Measurements from ENCODE around the gene SFR1.

DNA sequence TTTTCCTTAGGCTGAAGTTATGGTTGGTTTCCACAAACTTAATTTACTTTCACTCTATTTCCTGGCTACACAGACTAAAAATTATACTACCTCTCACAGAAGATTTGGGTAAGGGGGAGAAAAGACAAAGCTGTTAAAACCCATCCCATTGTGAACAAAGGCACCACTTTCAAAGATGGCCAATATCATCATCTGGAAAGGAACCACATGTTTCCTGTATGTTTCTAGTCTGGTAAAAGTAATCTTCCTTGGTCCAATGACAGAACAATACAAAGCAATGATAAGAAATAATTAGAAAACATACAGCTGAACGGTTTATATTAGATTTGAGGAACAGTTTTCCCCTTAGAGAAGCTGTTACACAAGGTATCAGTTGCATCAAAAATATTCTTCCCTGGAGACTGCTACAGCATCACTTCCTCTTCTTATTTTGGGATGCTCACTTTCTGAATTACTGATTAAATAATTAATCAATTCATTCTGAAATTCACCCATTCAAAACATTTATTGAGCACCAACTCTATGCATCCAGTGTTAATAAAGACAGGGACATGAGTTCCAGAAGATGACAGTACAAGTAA is 8.5 kb upstream of the SFR1 start:
- TF ChIP-seq POLR2AphosphoS5 (IDR thresholded peaks at IDR 0.05; ENCODE audit: insufficient read depth in 1 of 2, low read depth in 1 of 2), result no peak
- TF ChIP-seq, protein P1, sequence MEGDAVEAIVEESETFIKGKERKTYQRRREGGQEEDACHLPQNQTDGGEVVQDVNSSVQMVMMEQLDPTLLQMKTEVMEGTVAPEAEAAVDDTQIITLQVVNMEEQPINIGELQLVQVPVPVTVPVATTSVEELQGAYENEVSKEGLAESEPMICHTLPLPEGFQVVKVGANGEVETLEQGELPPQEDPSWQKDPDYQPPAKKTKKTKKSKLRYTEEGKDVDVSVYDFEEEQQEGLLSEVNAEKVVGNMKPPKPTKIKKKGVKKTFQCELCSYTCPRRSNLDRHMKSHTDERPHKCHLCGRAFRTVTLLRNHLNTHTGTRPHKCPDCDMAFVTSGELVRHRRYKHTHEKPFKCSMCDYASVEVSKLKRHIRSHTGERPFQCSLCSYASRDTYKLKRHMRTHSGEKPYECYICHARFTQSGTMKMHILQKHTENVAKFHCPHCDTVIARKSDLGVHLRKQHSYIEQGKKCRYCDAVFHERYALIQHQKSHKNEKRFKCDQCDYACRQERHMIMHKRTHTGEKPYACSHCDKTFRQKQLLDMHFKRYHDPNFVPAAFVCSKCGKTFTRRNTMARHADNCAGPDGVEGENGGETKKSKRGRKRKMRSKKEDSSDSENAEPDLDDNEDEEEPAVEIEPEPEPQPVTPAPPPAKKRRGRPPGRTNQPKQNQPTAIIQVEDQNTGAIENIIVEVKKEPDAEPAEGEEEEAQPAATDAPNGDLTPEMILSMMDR (IDR thresholded peaks at IDR 0.05), result no peak

Measured in vagina (tissue), 2 donors.